Activated CD4-positive, alpha-beta T cell treated with anti-CD3 and anti-CD28 coated beads for 24 hours (primary cell): ENCODE measurements around the gene SLC7A9.

Experiments used
- DNase-seq, 2 donors: peaks; one replicate each; pipeline ENCODE4 v3.0.0-alpha.2; 2020; ENCODE audit warnings: low read depth in 2 of 2

Gene SLC7A9

GRCh38 chr19:32828643-32829344 lies 40.8 kb downstream of the SLC7A9 start:
- no peak for DNase-seq

GRCh38 chr19:32828139-32828538 lies 41.4 kb downstream of the SLC7A9 start:
- DNase-seq = no peak

- no peak for DNase-seq
These were observed 44.5 kb downstream of the SLC7A9 start for GRCh38 chr19:32824916-32825608.

- DNase-seq = no peak
These were observed 45.3 kb downstream of the SLC7A9 start for GRCh38 chr19:32824191-32824751.

- no peak for DNase-seq
These were observed 45.8 kb downstream of the SLC7A9 start for GRCh38 chr19:32823747-32824102.

GRCh38 chr19:32822916-32823746 lies 46.4 kb downstream of the SLC7A9 start:
- no peak for DNase-seq

GRCh38 chr19:32819419-32820400 lies 49.9 kb downstream of the SLC7A9 start:
- DNase-seq = no peak

GRCh38 chr19:32818536-32818935 lies 51.0 kb downstream of the SLC7A9 start:
- DNase-seq = no peak

GRCh38 chr19:32817569-32818476 lies 51.7 kb downstream of the SLC7A9 start:
- no peak for DNase-seq

GRCh38 chr19:32816555-32817099 lies 52.9 kb downstream of the SLC7A9 start:
- no peak for DNase-seq

- no peak for DNase-seq
These were observed 54.9 kb downstream of the SLC7A9 start for GRCh38 chr19:32814624-32815023.

- DNase-seq = no peak
These were observed 55.6 kb downstream of the SLC7A9 start for GRCh38 chr19:32813862-32814425.

GRCh38 chr19:32812571-32812970 lies 57.0 kb downstream of the SLC7A9 start:
- DNase-seq = no peak

- DNase-seq = no peak
These were observed 57.5 kb downstream of the SLC7A9 start for GRCh38 chr19:32812036-32812435.

- no peak for DNase-seq
These were observed 58.4 kb downstream of the SLC7A9 start for GRCh38 chr19:32811151-32811550.

GRCh38 chr19:32810452-32810851 lies 59.1 kb downstream of the SLC7A9 start:
- DNase-seq = no peak

GRCh38 chr19:32809754-32810153 lies 59.8 kb downstream of the SLC7A9 start:
- no peak for DNase-seq

- DNase-seq = no peak
These were observed 60.3 kb downstream of the SLC7A9 start for GRCh38 chr19:32809254-32809653.

GRCh38 chr19:32808236-32808635 lies 61.3 kb downstream of the SLC7A9 start:
- no peak for DNase-seq
